HG02759 (cell line): ENCODE results near the gene ATP13A2.

ENCODE experiments used
- ATAC-seq: cut with Tn5 transposase; IDR thresholded peaks from one replicate; pipeline ENCODE4 v1.9.1; 2021; ENCODE audit warnings: mild to moderate bottlenecking, moderate library complexity; ENCODE audit not compliant: unreplicated experiment

The ATP13A2 gene, protein sequence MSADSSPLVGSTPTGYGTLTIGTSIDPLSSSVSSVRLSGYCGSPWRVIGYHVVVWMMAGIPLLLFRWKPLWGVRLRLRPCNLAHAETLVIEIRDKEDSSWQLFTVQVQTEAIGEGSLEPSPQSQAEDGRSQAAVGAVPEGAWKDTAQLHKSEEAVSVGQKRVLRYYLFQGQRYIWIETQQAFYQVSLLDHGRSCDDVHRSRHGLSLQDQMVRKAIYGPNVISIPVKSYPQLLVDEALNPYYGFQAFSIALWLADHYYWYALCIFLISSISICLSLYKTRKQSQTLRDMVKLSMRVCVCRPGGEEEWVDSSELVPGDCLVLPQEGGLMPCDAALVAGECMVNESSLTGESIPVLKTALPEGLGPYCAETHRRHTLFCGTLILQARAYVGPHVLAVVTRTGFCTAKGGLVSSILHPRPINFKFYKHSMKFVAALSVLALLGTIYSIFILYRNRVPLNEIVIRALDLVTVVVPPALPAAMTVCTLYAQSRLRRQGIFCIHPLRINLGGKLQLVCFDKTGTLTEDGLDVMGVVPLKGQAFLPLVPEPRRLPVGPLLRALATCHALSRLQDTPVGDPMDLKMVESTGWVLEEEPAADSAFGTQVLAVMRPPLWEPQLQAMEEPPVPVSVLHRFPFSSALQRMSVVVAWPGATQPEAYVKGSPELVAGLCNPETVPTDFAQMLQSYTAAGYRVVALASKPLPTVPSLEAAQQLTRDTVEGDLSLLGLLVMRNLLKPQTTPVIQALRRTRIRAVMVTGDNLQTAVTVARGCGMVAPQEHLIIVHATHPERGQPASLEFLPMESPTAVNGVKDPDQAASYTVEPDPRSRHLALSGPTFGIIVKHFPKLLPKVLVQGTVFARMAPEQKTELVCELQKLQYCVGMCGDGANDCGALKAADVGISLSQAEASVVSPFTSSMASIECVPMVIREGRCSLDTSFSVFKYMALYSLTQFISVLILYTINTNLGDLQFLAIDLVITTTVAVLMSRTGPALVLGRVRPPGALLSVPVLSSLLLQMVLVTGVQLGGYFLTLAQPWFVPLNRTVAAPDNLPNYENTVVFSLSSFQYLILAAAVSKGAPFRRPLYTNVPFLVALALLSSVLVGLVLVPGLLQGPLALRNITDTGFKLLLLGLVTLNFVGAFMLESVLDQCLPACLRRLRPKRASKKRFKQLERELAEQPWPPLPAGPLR

DNA sequence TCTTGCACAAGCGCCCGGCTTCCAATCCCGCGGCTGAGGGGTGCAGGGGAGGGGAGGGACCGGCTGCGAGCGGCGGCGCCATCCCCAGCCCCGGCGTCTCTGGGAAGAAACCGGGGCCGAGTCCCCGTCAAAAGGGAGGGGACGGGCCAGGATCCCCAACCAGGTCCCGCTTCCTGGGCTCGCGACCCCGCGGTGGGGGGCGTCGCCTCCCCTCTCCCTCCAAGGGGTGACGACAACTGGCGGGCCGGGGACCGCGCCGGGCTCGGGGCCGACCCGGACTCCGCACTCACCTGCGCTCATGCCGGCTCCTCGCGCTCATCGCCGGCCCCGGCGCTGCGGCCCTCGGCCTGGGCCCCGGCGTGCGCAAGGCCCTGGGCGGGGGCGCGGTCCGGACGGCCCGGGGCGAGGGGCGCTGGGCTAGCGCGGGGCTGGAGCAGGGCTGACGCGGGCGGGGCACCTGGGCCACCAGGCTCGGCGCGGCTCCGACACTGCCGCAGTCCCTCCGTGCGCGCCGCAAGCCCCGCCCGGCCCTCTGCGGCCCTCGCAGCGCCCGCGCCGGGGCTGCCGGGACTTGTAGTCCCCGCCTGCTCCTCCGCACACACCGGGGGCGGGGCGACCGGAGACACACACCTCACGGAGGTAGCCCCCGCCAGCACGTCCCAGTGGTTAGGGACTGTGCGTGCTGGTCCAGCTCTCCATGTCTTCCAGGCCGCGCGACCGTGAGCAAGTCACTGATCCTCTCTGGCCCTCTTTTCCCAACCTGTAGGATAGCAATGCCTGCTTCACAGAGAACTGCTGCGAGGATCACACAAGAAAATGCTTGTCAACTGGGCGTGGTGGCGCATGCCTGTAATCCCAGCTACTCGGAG is at the start of gene ATP13A2:
Gene ATP13A2 (minus strand): TSS at position 490 of the 869 bp plus-strand sequence. CDS start 190 bp downstream, at position 300.
- peak; percentile 93 for ATAC-seq

DNA sequence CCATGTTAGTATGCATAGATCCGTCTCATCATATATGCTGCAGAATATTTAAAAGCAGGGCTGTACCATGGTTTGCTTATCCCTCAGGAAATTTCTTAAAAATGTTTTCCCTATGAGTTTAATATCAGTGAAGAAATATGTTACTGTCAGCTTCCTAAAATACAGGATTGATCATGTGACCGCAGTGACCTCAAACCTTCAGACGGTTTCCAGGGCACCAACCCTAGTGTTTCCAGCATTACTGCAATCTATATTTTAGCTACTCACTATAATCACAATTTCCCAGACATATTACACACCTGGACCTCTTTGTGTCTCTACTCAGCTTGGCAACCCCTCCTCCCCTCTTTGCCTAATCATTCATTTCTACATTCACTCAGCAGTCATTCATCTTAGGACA is 49.8 kb upstream of the ATP13A2 start:
- no peak for ATAC-seq

DNA sequence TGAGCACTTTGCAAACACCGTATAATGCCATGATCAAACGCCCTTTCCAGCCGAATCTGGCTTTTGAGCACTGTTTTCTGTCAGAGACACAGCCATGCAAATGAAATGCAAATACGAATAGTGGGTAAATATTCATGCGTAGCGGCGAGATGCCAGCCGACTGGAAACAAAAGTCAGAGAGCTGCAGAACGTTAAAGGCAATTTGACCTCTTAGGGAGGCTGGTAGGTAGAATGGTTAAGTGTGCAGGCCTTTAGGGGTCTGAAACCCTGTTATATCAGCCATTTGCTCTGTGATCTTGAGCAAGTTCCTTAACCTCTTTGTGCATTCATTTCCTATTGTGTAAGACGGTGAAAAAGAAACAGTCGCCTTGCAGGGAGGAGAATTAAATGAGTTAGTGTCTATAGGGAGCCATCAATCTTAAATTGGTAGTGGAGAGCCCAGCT is 48.6 kb upstream of the ATP13A2 start:
- no peak for ATAC-seq

DNA sequence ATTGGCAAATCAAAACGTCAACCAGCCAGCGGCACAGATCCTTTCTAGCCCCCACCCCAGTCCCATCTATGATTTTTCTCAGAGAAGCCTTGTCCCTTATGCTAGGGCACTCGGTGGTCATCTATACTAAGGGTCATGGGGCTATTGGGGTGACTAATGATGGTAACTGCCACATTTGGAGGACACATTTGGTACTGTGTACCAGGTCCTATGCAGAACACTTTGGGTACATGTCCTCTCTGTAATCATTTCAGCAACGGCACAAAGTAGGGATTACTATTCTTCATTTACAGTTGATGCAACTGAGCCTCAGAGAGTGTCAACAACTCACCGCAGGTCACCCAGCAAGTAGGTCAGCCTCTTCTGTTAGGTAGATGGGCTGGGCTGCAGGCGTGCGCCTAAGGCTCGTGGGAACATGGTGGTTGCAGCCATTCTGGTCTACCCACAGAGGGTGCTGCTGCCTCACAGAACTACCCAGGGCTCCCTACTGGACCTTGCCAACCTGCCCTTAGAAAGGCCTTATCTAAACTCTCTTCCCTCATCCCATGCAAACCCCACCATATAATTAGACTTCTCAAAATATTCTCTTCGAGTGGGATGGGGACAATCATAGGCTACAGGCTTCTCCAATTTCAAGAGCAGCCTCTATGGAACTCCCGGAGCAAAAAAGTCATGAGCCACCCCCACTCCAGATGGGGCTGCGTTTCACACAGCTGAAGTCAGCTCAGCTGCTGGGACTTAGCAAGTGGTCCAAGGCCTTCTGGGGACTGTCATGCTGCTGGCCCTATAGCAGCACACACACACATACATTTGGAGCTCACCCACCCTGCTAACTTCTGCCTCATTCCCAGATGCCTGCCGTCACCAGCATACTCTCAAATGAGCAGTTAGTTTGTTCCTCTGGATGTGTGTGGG is 47.9 kb upstream of the ATP13A2 start:
- ATAC-seq: no peak

DNA sequence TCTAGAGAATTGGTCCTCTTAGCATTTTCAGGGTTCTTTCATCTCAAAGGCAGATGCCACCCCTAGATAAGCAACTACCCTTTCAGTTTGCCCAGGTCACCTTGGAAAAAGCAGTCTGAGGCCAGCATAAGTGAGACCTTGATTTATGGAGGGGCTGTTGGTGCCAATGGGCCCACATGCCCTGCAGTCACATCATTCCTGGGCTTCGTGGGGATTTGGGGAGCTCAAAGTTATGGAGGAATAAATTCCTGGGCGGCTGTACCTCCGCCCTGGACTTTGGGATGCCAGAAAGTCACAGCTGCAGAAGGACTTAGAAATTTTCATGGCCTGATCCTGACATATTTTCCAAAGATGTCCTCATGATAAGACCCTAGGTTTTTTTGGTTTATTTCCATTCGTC is 44.8 kb upstream of the ATP13A2 start:
- ATAC-seq: no peak

DNA sequence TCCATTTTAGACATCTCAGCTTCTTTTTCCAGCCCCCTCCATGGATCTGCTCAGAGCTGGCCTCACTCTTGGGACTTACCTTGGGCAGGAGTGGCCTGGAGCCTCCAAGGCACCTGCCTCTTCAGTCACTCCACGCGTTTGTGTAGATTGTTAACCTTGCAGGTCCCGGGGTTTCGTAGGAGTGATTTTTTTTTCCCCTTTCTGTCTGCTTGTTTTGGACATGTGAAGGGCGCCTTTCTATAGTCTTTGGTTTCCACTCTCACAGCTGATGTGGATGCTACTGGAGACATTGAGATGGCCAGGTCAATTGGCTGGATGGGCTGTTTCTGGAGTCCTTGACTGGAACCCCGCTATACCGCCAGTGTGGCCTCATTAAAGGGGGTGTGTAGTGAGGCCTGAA is 44.1 kb upstream of the ATP13A2 start:
- no peak for ATAC-seq

DNA sequence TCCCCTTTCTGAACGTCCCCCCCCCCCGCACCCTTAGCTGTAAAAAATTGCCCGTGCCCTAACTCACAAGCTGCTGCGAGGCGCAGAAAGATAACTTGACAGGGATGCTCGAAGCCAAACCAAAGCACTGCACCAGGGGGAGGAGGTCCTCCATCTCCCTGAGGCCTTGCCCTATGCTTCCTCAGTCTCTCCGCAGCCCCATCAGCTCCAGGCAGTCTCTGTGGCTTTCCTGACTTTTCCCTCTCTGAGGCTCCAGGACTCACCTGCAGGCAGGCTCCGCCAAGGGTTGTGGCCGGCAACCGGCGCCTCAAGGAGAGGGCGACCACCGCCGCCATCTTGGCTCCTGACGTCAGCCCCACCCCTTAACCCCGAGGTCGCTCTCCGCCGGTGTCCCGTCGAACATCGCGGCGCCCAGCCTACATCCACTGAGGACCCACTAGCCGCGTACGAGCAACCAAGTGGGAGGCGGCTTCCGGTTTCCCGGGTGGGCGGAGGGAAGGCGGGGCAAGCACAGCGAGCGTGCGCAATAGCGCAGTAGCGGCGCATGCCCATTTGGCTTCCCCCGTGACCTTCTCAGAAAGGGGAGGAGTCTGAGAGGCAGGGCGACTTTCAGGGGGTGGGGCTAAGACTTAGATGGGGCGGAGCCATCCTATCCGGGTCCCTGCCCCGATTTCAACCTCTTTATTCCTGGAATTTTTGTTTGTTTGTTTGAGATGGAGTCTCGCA is 42.1 kb upstream of the ATP13A2 start, which contains the start of gene SDHB:
Gene SDHB (minus strand): TSS at position 348 of the 726 bp plus-strand sequence. CDS start 13 bp downstream, at position 335.
- ATAC-seq: peak; percentile 99

DNA sequence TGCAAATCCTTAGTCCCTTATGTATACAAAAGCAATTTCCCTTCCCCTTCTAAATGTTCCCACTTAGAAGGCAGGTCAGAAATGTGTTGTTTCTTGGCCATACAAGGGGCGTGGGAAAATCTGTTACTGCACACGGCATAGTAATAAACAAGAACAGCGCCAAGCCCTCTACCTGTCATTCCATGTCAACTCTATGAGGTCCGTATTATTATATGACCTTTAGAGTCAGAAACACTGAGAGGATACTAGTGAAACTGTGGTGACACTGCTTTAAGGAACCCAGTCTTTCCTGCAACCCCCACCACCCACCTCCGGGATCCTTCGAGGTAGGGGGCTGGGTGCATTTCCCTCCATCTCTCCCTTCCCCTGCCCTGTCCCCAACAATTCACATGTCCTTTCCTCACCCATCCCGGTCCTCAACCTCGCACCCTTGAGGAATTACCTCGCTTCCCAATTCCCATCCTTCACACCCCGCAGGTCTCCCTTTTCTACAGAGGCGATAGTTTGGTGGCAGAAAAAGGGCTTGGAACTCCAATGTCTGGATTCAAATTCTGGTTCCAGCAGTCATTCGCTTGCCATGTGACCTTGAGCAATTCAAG is 41.5 kb upstream of the ATP13A2 start:
- ATAC-seq: no peak

DNA sequence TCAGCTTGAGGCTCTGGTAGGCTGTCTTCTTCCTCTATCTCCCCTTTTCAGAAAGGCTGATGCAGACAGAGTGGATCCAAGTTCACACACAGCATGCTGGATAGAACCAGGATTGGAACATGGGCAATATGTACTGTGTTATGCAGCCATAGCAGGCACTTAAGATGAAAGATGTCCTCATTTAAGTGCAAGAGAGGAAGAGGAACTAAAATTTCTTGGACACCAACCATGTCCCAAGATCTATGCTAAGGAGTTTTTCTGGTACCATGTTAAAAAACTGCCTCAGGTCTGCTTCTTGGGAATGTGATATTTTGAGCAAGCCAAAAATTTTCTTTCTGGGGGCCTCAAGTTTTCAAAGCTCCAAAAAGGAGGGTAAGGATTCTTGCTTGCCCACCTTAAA is 40.9 kb upstream of the ATP13A2 start:
- ATAC-seq: no peak

DNA sequence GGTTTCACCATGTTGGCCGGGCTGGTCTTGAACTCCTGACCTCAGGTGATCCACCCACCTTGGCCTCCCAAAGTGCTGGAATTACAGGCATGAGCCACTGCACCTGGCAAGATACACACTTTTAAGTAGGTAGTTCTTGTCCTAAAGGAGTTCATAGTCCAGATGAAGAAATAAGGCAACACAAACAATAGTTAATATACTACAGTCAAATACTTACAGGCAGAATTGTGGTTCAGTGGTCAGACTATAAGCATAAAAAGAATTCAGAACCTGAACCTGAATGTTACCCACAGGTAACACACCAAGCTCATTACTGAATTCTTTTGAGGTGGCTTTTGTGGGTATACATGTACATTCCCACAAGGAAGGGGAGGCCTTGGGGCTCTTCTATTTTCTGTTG is 40.3 kb upstream of the ATP13A2 start:
- no peak for ATAC-seq

DNA sequence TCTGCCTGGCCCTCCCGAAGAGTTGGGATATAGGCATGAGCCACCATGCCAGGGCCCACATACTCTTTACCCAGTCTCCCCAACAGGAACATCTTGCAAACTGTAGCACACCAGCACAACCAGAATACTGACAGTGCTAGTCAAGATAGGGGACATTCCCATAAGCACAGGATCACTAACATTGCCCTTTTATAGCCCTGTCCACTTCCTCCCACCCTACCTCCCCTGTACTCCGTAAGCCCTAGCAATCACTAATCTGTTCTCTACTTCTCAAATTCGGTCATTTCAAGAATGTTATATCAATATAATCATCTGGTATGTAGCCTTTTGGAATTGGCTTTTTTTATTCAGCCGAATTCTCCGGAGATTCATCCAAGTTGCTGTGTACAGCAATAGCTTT is 36.2 kb upstream of the ATP13A2 start:
- ATAC-seq: no peak

DNA sequence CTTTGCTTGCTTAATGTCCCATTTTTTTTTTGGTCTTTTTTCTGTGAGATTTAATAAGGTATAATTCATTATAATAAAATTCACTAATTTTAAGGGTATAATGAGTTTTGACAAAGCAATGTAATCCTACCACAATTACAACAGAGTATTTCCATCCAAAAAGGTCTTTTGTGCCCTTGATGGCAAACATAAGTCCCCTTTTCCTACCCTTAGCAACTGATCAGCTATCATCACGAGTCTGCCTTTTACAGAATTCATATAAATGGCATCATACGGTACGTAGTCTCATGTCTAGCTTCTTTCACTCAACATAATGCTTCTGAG is 34.6 kb upstream of the ATP13A2 start:
- ATAC-seq: no peak

DNA sequence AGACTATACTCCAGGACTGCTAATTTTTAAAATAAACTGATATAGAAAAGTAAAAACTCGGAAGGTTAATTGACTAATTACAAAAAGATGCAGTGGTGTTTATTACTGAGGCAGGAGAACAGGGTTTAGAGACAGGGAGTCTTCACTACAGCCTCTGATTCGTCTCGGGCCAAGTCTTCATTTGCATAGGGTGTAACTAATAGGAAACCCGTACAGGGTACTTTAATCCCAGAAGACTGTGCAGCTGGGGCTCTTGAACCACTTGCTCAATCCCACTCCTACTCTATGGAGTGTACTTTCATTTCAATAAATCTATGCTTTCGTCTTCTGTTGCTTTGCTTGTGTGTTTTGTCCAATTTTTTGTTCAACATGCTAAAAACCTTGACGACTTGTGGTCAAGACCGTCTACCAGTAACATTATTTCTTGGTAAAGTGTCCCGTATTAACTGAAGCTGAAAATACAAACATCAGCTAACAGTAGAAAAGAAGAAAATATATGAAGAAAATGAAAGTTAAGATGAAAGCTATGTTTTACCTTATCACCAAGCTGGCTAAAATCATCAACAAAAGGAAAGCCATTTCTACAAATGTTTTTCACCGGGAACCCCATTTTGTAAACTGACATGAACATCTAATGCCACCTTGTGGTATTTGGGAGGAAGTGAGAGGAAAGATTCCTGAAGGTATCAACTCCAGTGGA is 34.1 kb upstream of the ATP13A2 start:
- ATAC-seq: no peak

DNA sequence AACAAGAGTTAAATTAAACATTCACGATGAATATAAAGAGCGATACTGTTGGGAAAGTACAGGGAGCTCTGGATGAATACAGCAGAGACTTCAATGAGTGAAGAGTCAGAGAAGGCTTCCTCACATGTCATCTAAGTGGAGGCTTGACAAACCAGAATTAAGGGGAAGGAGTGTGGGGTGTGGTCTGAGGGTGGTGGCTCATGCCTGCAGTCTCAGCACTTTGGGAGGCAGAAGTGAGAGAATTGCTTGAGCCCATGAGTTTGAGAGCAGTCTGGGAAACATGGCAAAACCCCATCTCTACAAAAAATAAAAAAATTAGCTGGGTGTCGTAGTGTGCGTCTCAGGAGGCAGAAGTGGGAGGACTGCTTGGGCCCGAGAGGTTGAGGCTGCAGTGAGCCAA is 33.4 kb upstream of the ATP13A2 start:
- ATAC-seq: no peak

DNA sequence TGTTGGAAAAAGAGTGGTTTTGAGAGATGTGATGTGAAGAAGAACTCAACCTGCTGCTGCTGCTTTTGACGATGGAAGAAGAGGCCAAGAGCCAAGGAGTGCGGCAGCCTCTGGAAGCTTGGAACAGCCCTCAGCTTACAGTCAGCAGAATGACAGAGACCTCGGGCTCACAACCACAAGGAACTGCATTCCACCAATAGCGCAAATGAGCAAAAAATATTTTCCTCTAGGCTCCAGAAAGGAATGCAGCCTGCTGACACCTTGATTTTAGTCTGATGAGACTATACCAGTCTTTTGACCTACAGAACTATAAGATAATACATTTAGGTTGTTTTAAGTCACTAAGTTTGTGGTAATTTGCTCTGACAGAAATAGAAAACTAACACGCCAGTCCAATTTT is 31.9 kb upstream of the ATP13A2 start:
- no peak for ATAC-seq

DNA sequence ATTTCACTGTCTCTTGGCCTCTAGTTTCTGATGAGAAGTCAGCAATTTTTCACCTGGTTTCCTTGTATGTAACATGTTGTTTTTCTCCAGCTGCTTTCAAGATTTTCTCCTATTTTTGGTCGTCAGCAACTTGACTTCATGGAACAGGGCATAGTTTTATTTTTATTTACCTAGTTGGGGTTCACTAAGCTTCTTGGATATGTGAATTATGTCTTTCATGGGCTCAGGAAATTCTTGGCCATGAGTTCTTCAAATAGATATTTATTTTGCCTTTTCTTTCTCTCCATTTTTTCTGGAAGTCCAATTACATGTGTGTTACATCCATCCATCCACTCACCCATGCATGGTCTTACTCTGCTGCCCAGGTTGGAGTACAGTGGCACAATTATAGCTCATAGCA is 28.4 kb upstream of the ATP13A2 start:
- no peak for ATAC-seq

DNA sequence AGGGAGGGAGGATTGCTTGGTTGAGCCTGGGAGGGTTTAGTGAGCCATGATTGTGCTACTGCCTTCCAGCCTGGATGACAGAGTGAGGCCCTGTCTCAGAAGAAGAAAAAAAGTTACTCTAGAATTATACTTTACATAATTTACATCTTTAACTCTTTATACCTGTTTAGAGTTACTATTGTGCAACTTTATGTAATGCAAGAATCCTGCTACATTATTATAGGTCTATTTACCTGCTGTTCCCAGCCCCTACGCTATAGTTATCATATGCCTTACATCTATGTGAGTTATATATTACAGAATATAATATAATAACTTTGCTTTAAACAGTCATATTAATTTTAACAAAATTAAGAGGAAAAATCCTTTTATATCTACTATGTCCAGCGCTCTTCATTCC is 27.8 kb upstream of the ATP13A2 start:
- ATAC-seq: no peak

DNA sequence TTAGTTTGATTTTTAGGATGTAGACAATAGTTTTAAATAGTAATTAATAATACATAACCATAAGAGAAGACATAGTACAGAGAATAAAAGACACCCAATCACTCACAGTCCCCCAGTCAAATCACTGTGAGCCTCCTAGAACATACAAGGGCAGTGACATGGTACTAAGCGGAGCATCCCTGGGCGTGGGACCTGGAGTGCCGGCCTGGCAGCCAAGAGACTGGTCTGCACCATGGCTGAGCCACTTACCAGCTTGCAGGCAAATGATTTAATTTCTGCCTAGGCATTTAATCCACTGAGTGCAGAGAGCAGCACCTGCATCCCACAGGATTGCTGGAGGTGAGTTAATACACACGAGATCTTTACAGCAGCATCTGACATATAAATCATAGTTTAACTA is 21.8 kb upstream of the ATP13A2 start:
- ATAC-seq: no peak
